SKM-1 treated with dmso at 0.1 percent for 144 hours (cell line): ENCODE data around the gene RAI1.

ENCODE experiments used
- DNase-seq: peaks from one replicate; lab custom pipeline; 2025; ENCODE audit not compliant: unreplicated experiment; lab: John Stamatoyannopoulos, UW

RAI1 gene

GRCh38 chr17:17765359-17766076 lies 84.3 kb downstream of the RAI1 start:
- DNase-seq, result no peak

- DNase-seq, result no peak
Measured at GRCh38 chr17:17766077-17766743, 85.0 kb downstream of the RAI1 start.

- DNase-seq, result no peak
Measured at GRCh38 chr17:17766744-17767120, 85.5 kb downstream of the RAI1 start.

GRCh38 chr17:17767154-17767869 lies 86.1 kb downstream of the RAI1 start:
- no peak for DNase-seq

GRCh38 chr17:17767887-17768418 lies 86.7 kb downstream of the RAI1 start:
- DNase-seq, result no peak

GRCh38 chr17:17768424-17769088 lies 87.3 kb downstream of the RAI1 start:
- DNase-seq, result no peak

GRCh38 chr17:17769869-17770631 lies 88.8 kb downstream of the RAI1 start:
- DNase-seq, result no peak

GRCh38 chr17:17770632-17771044 lies 89.4 kb downstream of the RAI1 start:
- no peak for DNase-seq

- no peak for DNase-seq
Measured at GRCh38 chr17:17771498-17772201, 90.4 kb downstream of the RAI1 start.

- DNase-seq, result no peak
Measured at GRCh38 chr17:17772231-17772630, 91.0 kb downstream of the RAI1 start.

- DNase-seq, result no peak
Measured at GRCh38 chr17:17774009-17774881, 93.0 kb downstream of the RAI1 start.

- no peak for DNase-seq
Measured at GRCh38 chr17:17776889-17777288, 95.6 kb downstream of the RAI1 start.

GRCh38 chr17:17778308-17779014 lies 97.2 kb downstream of the RAI1 start:
- no peak for DNase-seq

- DNase-seq, result no peak
Measured at GRCh38 chr17:17779015-17779611, 97.9 kb downstream of the RAI1 start.

- no peak for DNase-seq
Measured at GRCh38 chr17:17780922-17781590, 99.8 kb downstream of the RAI1 start.

GRCh38 chr17:17781591-17782496 lies 100.6 kb downstream of the RAI1 start:
- DNase-seq, result no peak
